Lower leg skin (tissue), 4 donors: ENCODE measurements around the gene CELF1. TPM values are rescaled to one million over a fixed set of nuclear protein-coding genes. Genes with fewer than 3 reads are reported as not detected.
A peak's percentile ranks its signal among the peaks of the same experiment; 100 is the strongest.

Experiments
- DNase-seq, 2 donors: peaks; one replicate each; pipeline ENCODE4 v3.0.0-alpha.2; 2019; ENCODE audit warnings: low spot score in 2 of 2
- H3K4me3 ChIP-seq: fragments of 200-600 bp; sonication (generic); 2 replicates; pipeline ENCODE4 v1.5.1; 2017; ENCODE audit warnings: mild to moderate bottlenecking, low read depth; ENCODE audit not compliant: poor library complexity, severe bottlenecking
- POLR2A ChIP-seq, 2 donors: fragments of 450-650 bp; IDR thresholded peaks; one replicate each; pipeline ENCODE4 v1.6.1; 2016 to 2017; ENCODE audit warnings: antibody characterized with exemption in 2 of 2, mild to moderate bottlenecking in 1 of 2, moderate library complexity in 1 of 2
- WGBS, 2 donors: methylation state at CpG; one replicate each; pipeline ENCODE4 v1.1.5; 2018; 5-methylcytosine and 5-hydroxymethylcytosine counted together
- intact Hi-C: fragments of 100-400 bp; cut with DNase I; formaldehyde crosslinking; loops from one replicate; pipeline ENCODE4 v1.15.0; 2023; ENCODE audit warnings: low total_unique reads
- total RNA-seq, 4 donors: library from RNA; depleted of rRNA; stranded (reverse); fragments of >200 nt; gene quantifications; one replicate each; pipeline ENCODE4 v1.1.0, GENCODE V29; 2016
- TF ChIP-seq, protein P1 (sequence below), 3 donors: fragments of 450-650 bp; IDR thresholded peaks; one replicate each; pipeline ENCODE4 v1.5.1; 2016; ENCODE audit warnings: antibody characterized with exemption in 3 of 3, mild to moderate bottlenecking in 3 of 3, moderate library complexity in 2 of 3

The CELF1 gene
- total RNA-seq, 4 donors from 2014 or later, result 58.1 to 87.1 (median 78.5) TPM

DNA sequence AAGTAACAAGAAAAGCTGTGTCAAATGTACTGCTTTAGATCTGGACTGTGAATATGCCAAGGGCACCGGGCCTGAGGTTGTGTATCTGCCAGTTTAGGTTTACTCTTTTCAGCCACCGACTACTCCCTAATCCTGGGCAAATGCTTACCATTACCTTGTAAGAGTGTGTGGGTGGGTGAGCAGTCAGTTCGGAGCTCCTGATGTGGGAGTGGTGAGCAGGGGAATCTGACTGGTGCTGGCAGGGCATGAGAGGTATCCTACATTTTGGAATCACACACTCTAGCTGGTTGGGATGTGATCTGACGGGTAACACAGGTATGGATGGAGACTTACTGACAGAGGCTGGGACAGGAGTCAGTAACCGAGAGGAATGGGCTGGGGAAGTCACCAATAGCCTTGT is 30.9 kb upstream of the CELF1 start:
- WGBS, 2 donors, result 90 to 93% methylated on average over 5 of the region's 5 CpGs
- no peak for TF ChIP-seq POLR2A (IDR thresholded peaks at IDR 0.05)
- TF ChIP-seq, protein P1, sequence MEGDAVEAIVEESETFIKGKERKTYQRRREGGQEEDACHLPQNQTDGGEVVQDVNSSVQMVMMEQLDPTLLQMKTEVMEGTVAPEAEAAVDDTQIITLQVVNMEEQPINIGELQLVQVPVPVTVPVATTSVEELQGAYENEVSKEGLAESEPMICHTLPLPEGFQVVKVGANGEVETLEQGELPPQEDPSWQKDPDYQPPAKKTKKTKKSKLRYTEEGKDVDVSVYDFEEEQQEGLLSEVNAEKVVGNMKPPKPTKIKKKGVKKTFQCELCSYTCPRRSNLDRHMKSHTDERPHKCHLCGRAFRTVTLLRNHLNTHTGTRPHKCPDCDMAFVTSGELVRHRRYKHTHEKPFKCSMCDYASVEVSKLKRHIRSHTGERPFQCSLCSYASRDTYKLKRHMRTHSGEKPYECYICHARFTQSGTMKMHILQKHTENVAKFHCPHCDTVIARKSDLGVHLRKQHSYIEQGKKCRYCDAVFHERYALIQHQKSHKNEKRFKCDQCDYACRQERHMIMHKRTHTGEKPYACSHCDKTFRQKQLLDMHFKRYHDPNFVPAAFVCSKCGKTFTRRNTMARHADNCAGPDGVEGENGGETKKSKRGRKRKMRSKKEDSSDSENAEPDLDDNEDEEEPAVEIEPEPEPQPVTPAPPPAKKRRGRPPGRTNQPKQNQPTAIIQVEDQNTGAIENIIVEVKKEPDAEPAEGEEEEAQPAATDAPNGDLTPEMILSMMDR (IDR thresholded peaks at IDR 0.05), result no peak
- no peak for DNase-seq
- intact Hi-C loops, result no loop called here
- no peak overlapping the region for H3K4me3 ChIP-seq

DNA sequence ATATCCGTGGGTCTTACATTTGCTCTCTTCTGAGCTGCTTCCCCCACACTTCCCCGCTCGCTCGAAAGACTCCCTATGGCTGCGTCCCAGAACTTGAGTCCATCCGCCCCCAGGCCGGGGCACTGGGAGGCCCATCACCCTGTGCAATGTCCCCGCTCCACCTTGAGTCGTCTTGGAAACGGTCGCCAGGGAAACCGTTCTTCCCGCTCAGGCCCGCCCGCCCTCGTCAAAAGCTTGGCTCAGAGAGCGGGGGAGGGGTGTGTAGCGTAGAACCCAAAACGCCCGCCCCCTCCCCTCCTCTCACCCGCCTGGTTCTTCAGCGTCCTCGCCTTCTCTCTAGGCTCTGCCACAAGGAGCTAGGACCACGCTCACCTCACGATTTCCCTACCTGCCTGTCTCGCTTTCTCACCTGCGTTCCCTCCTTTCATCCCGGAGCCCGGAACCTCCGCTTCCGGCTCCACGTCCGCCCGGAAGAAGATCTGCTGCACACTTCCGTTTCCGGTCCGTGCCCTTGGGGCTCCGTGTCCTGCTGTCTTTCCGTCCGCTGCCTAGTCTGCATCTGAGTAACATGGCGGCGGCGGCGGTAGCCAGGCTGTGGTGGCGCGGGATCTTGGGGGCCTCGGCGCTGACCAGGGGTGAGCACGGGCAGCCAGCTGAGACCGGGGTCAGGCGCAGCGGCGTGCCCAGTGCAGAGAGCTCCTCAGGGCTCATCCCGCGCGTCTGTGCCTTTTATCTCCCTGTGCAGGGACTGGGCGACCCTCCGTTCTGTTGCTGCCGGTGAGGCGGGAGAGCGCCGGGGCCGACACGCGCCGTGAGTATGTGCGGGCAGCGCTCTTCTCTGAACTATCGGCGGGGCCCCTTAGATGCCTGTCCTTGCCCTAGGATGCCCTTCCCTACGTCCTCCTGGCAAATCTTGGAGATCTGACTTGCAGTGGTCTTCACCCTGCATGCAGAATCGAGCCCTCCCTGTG is 25.9 kb upstream of the CELF1 start, which contains the start of the genes KBTBD4 and NDUFS3:
KBTBD4 (minus strand) TSS at position 447 of the 971 bp plus-strand sequence; CDS start at position 428, 19 bp downstream.
NDUFS3 (plus strand) TSS at position 551 of the 971 bp plus-strand sequence; CDS start at position 569, 18 bp downstream.
- peak within 1 kb of the TSS; percentile 89 for H3K4me3 ChIP-seq
- WGBS, 2 donors, result 0 to 2% methylated on average over 33 to 59 of the region's 72 CpGs
- intact Hi-C loops, result no loop called here
- TF ChIP-seq POLR2A (IDR thresholded peaks at IDR 0.05), result no peak
- TF ChIP-seq, protein P1 (IDR thresholded peaks at IDR 0.05), result no peak
- peak; percentile 86 to 98 for DNase-seq

GRCh38 chr11:47577460-47578041 is 24.6 kb upstream of the CELF1 start:
- intact Hi-C loops, result no loop called here
- TF ChIP-seq, protein P1 (IDR thresholded peaks at IDR 0.05), result no peak
- TF ChIP-seq POLR2A (IDR thresholded peaks at IDR 0.05), result no peak

GRCh38 chr11:47573321-47573720 is 20.4 kb upstream of the CELF1 start:
- intact Hi-C loops, result no loop called here
- 61 to 73% methylated on average over 8 to 11 of the region's 11 CpGs for WGBS, 2 donors
- no peak for DNase-seq
- H3K4me3 ChIP-seq, result no peak overlapping the region
- TF ChIP-seq POLR2A (IDR thresholded peaks at IDR 0.05), result no peak
- TF ChIP-seq, protein P1 (IDR thresholded peaks at IDR 0.05), result no peak

More at GRCh38 chr11:47577460-47578041, 24.6 kb upstream of the CELF1 start:
- DNase-seq, result no peak
- WGBS, 2 donors, result 34 to 48% methylated on average over 13 of the region's 13 CpGs
- no peak overlapping the region for H3K4me3 ChIP-seq

DNA sequence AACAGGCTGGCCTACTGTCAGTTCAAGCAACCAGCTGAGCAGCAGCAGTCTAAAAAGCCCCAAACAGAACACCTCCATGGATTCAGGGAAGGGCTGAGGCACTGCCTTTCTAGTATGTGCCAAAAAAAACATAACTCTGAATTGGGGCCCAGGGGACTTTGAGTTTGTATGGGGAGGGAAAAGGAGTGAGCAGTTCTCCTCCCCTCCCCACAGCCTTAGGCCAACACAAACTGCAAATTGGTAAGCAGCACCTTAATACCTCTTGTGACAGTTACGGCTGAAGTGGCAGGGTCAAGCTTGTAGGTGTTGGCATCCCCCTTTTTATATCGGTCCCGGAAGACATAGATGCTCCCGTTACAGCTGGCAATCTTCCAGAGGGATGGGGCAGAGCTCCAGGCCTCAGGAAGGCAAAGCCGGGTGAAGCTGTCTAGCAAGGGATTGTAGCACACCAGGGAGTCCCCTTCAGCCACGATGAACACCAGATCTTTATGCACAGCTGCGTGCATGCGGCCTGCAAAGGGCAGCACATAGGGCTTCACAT is 19.9 kb upstream of the CELF1 start:
- no peak for DNase-seq
- TF ChIP-seq POLR2A (IDR thresholded peaks at IDR 0.05), result no peak
- TF ChIP-seq, protein P1 (IDR thresholded peaks at IDR 0.05), result no peak
- intact Hi-C loops, result no loop called here
- 34 to 43% methylated on average over 5 to 8 of the region's 8 CpGs for WGBS, 2 donors
- H3K4me3 ChIP-seq, result no peak overlapping the region
